HG03469 (cell line): ENCODE measurements around the gene RAB25.
"Not testable (repeated sequence)": the region's sequence is repeated elsewhere in the genome, so short reads cannot be mapped to it uniquely, and the experiment has no call there.

Experiments used
- ATAC-seq: cut with Tn5 transposase; IDR thresholded peaks from one replicate; pipeline ENCODE4 v1.9.1; 2021; ENCODE audit warnings: mild to moderate bottlenecking, moderate library complexity, moderate number of reproducible peaks; ENCODE audit not compliant: unreplicated experiment

The RAB25 gene

GRCh38 chr1:156115514-156116374 is 54.8 kb downstream of the RAB25 start:
- ATAC-seq = no peak

- not testable (repeated sequence) for ATAC-seq
These were observed 55.8 kb downstream of the RAB25 start for GRCh38 chr1:156116731-156117130.

DNA sequence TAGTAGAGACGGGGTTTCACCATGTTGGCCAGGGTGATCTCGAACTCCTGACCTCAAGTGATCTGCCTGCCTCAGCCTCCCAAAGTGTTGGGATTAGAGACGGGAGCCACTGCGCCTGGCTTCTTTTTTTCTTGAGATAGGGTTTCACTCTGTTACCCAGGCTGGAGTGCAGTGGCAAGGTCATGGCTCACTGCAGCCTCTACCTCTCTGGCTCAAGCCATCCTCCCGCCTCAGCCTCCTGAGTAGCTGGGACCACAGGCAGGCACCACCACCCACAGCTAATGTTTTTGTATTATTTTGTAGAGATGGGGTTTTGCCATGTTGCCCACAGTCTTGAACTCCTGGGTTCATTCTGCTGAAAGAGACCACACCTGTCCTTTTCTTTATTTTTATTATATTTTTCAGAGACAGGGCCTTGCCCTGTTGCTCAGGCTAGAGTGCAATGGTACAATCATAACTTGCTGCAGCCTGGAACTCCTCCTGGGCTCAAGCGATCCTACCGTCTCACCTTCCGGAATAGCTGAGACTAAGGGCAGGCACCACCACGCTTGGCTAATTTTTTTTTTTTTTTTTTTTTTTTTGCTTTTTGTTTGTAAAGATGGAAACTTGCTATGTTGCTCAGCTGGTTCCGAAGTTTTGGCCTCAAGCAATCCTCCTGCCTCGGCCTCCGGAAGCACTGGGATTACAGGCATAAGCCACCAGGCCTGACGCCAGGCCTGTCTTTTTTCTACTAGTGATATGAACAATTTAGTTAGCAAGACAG is 56.6 kb downstream of the RAB25 start:
- ATAC-seq = no peak

GRCh38 chr1:156118177-156118868 is 57.4 kb downstream of the RAB25 start:
- no peak for ATAC-seq

- ATAC-seq = no peak
These were observed 58.7 kb downstream of the RAB25 start for GRCh38 chr1:156119503-156120209.
